Gastroesophageal sphincter (tissue), 3 donors: Measurements from ENCODE around the gene MINDY3.

Source experiments
- EP300 ChIP-seq: sonication (generic); formaldehyde crosslinking; IDR thresholded peaks from one replicate; pipeline ENCODE4 v1.6.1; 2017; ENCODE audit warnings: antibody characterized with exemption, mild to moderate bottlenecking
- POLR2A ChIP-seq, 2 donors: fragments of 450-650 bp; IDR thresholded peaks; one replicate each; pipeline ENCODE4 v1.6.1; 2017; ENCODE audit warnings: antibody characterized with exemption in 2 of 2, mild to moderate bottlenecking in 2 of 2, moderate library complexity in 1 of 2
- POLR2AphosphoS5 ChIP-seq: sonication (generic); formaldehyde crosslinking; IDR thresholded peaks from one replicate; pipeline ENCODE4 v1.6.1; 2017; ENCODE audit warnings: antibody characterized with exemption
- TF ChIP-seq, protein P1 (sequence below), 4 experiments: fragments of 200-600 bp in 2 of 4; fragments of 450-650 bp in 2 of 4; sonication (generic) in 1 of 4; IDR thresholded peaks; one replicate each; pipeline ENCODE4 v1.5.1; 2017 to 2019; ENCODE audit warnings: antibody characterized with exemption in 4 of 4, mild to moderate bottlenecking in 2 of 4, moderate library complexity in 2 of 4

DNA sequence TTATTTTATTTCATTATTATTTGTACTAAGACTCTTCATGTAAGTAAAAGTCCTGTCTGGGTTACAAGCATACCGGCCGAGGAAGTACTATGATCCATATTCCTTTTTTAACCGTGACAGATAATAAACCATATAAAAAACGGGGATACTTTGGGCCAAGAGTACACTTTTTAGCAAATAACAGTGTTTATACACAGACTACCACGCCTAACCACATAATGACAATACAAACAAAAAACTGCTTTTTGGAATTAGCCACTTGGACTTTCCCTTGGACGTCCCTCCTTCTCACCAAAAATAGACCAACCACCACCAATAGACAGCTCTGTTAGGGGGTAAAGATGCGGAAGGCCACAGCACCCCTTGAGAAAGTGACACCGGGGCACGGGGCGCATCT, 800 bp downstream of the MINDY3 start:
- no peak for TF ChIP-seq POLR2AphosphoS5
- TF ChIP-seq POLR2A (IDR thresholded peaks at IDR 0.05), result no peak
- TF ChIP-seq EP300, result no peak
- TF ChIP-seq, protein P1, sequence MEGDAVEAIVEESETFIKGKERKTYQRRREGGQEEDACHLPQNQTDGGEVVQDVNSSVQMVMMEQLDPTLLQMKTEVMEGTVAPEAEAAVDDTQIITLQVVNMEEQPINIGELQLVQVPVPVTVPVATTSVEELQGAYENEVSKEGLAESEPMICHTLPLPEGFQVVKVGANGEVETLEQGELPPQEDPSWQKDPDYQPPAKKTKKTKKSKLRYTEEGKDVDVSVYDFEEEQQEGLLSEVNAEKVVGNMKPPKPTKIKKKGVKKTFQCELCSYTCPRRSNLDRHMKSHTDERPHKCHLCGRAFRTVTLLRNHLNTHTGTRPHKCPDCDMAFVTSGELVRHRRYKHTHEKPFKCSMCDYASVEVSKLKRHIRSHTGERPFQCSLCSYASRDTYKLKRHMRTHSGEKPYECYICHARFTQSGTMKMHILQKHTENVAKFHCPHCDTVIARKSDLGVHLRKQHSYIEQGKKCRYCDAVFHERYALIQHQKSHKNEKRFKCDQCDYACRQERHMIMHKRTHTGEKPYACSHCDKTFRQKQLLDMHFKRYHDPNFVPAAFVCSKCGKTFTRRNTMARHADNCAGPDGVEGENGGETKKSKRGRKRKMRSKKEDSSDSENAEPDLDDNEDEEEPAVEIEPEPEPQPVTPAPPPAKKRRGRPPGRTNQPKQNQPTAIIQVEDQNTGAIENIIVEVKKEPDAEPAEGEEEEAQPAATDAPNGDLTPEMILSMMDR (IDR thresholded peaks at IDR 0.05), result no peak
